Mesodermal cell (in vitro differentiated cells): ENCODE measurements around the gene NHSL2.

ENCODE experiments used
- H3K27ac ChIP-seq: 2 replicates; pipeline ENCODE4 v1.7.0; 2013; ENCODE audit warnings: mild to moderate bottlenecking, low read depth, low read length, moderate library complexity; ENCODE audit not compliant: severe bottlenecking
- H3K36me3 ChIP-seq: 2 replicates; pipeline ENCODE4 v1.7.1; 2013; ENCODE audit warnings: mild to moderate bottlenecking, low read length, moderate library complexity; ENCODE audit not compliant: control insufficient read depth, insufficient read depth
- H3K4me1 ChIP-seq: one replicate; pipeline ENCODE4 v1.7.1; 2013; ENCODE audit warnings: mild to moderate bottlenecking, low read length; ENCODE audit not compliant: insufficient read depth, control insufficient read depth, poor library complexity, severe bottlenecking
- H3K4me3 ChIP-seq: 2 replicates; pipeline ENCODE4 v1.7.0; 2013; ENCODE audit warnings: low read length, control low read depth, mild to moderate bottlenecking; ENCODE audit not compliant: insufficient read depth, poor library complexity, severe bottlenecking; ENCODE audit errors: extremely low read depth
- H3K9me3 ChIP-seq: 2 replicates; pipeline ENCODE4 v1.7.1; 2013; ENCODE audit warnings: mild to moderate bottlenecking, low read length, moderate library complexity; ENCODE audit not compliant: control insufficient read depth
- WGBS, 2 experiments: methylation state at CpG; one replicate each; pipeline ENCODE4 v1.1.5; 2013; ENCODE audit warnings: missing lambda C conversion rate in 2 of 2; ENCODE audit not compliant: insufficient coverage in 2 of 2; 5-methylcytosine and 5-hydroxymethylcytosine counted together

NHSL2 gene

DNA sequence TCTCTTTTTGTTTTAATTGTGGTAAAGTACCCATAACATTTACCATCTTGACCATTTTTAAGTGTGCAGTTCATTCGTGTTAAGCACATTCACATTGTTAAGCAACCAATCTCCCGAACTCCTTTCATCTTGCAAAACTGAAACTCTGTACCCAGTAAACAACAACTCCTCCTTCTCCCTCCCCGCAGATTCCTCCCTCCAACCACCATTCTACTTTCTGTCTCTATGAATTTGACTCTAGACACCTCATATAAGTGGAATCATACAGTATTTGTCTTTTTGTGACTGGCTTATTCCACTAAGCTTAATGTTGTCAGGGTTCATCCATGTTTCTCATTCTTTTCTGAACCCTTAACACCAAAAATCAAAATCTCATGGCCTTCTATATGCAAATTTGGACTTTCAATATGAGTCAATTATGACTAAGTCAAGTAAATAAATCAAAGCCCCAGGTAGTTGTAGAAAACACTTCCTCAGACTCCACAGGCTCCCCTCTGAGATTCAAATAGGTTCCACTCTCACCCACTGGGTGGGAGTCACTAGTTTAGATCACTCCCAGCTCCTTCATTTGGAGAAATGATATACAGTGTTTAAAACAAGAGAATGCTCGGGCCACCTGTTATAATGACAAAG is 230.8 kb downstream of the NHSL2 start:
- 83% methylated on average over 1 of the region's 4 CpGs; no CpG with 5 or more reads in 1 of the 2 experiments for WGBS, 2 experiments
- peaks cover 60% of the 10 kb centered on the region for H3K36me3 ChIP-seq
- H3K4me1 ChIP-seq = no peaks in the 10 kb centered on the region
- no peak overlapping the region for H3K4me3 ChIP-seq
- no peaks in the 10 kb centered on the region for H3K9me3 ChIP-seq
- H3K27ac ChIP-seq = no peak overlapping the region

DNA sequence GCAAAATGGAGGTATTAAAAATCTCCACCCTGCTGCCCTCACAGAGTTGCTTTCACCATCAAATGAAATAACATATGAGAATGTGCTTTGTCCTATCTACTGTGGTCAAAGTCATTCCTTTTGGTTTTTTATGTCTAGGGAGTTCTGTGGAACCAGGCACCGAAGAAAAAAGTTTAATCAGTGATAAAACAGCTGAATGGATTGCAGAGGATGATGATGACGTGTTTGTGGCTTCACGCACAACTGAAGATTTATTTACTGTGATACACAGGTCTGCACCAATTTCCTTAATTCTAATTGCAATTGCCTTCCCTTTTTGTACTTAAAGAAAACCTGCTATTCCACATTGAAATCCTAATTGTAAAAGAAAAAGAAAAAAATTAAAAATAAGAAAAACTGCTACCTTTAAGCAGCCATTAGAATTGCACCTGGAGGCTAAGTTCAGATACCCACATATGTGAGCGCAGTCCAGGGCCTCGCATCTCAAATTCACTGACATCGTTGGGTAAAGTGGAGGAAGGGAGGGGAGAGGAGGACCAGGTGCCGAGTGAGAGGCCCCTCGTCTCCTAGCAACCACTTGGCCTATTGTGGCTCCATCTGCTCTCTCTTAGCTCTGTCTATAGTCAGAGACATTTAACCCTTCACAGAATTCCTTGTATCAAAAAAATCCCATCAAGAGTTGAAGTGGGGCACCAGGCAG is 231.6 kb downstream of the NHSL2 start:
- WGBS, 2 experiments = 100% methylated on average over 2 of the region's 8 CpGs; no CpG with 5 or more reads in 1 of the 2 experiments
- Histone ChIP-seq H3K9me3 (no peaks in the 10 kb centered on the region), H3K36me3 (peaks cover 55% of the 10 kb centered on the region), H3K27ac (peak overlapping the region; percentile 74), H3K4me3 (no peak overlapping the region), H3K4me1 (no peaks in the 10 kb centered on the region)

DNA sequence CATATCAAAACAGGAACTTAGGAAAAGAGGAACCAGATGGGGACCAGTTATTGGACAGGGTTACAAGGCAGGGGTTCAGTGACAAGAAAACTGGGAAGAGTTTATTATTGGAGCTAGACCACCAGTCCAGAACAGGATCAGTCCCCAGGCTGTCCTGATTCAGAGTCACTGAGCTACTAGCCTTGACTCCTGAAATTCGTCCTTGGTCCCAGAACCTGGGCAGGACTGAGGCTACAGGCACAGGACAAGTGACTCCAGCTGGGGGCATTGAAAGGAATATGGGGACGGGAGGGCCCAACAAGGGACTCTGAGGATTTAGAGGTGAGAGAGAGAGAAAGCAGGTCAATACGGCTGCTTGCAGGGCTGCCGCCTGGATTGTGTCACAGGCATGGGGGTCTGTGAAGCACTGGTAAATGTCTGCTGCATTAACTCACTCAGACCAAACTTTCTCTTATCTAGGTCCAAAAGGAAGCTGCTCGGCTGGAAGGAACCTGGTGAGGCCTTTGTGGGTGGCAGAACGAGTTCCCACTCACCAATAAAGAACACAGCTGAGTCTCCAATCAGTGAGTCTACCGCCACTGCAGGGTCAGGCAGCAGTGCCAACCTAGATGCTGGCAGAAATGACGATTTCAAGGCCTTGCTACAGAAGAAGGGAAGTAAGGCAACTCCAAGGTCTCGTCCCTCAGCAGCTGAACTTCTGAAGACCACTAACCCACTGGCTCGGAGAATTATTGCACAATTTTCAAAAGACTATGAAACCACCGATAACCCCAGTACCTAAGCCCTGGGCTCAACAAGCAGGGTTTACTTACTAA is 232.4 kb downstream of the NHSL2 start:
- Histone ChIP-seq H3K36me3 (peaks cover 48% of the 10 kb centered on the region), H3K27ac (peak overlapping the region; percentile 74)

DNA sequence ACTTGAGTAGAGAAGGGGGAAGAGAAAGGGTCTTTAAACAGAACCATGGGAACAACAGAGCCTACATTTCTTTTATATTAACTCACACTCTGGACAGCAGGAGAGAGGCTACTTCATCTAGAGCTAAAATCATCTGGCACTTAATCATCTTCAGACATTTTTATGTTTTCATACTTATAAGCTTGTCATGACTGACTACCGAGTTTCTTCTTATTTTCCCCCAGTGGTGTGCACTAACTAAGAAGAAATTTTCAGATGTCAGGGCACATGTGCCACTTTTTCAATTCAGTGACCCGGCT is 232.9 kb downstream of the NHSL2 start:
- H3K9me3 ChIP-seq = no peaks in the 10 kb centered on the region
- 80 to 100% methylated on average over 1 of the region's 2 CpGs for WGBS, 2 experiments
- H3K4me3 ChIP-seq = no peak overlapping the region
- H3K36me3 ChIP-seq = peaks cover 42% of the 10 kb centered on the region
- no peaks in the 10 kb centered on the region for H3K4me1 ChIP-seq
- peak overlapping the region; percentile 74 for H3K27ac ChIP-seq

More for the DNA sequence above, 232.4 kb downstream of the NHSL2 start:
- Histone ChIP-seq H3K9me3 (no peaks in the 10 kb centered on the region), H3K4me1 (no peaks in the 10 kb centered on the region), H3K4me3 (no peak overlapping the region)
- WGBS, 2 experiments = 80 to 90% methylated on average over 2 to 3 of the region's 11 CpGs

DNA sequence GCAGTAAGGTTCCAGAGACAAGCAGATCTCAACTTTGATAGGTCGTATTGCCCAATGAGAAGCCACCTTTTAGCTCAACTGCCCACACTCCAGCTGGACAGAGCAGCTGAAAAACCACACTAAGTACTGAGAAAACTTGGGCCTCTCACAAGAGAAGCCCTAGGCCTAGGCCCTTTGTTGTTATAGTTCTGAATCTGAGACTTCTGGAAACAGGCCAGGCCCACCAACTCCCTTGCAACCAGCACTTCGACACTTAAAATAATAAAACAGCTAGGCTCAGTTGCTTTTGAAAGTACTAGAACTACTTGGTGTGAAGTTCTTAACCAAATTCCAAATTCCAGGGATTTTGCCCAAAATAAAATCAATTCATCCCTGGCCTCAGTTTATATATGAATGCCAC is 234.5 kb downstream of the NHSL2 start:
- Histone ChIP-seq H3K27ac (no peak overlapping the region), H3K36me3 (peaks cover 33% of the 10 kb centered on the region), H3K4me1 (no peaks in the 10 kb centered on the region), H3K9me3 (no peaks in the 10 kb centered on the region), H3K4me3 (no peak overlapping the region)
- WGBS, 2 experiments = 0% methylated on average over 1 of the region's 2 CpGs; no CpG with 5 or more reads in 1 of the 2 experiments

DNA sequence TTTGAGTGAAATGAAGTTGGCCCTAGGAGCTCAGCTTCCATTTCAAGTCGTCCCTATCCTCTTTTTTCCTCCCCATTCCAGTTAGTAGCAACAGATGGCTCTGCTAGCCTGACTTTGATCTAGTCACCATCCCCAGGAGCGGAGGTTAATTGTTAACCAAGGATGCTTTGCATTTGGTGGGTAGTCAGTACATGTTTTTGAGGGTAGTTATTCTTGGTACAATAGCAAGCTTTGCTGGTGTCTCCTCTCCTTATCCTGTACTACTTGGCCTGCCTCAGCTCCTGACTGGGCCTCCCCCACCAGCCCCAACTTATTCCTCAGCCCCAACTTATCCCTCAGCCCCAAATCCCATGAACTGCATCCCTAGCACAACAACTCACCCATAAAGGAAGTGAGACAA is 235.9 kb downstream of the NHSL2 start:
- Histone ChIP-seq H3K4me1 (no peaks in the 10 kb centered on the region), H3K4me3 (no peak overlapping the region), H3K27ac (no peak overlapping the region), H3K36me3 (peaks cover 25% of the 10 kb centered on the region), H3K9me3 (no peaks in the 10 kb centered on the region)
- WGBS, 2 experiments = no CpG with 5 or more reads among the region's 2 CpGs

GRCh38 chrX:72158773-72159172 is 248.1 kb downstream of the NHSL2 start:
- no peak overlapping the region for H3K27ac ChIP-seq
- WGBS, 2 experiments = 75 to 100% methylated on average over 1 to 2 of the region's 3 CpGs
- H3K9me3 ChIP-seq = no peaks in the 10 kb centered on the region
- H3K4me1 ChIP-seq = no peaks in the 10 kb centered on the region
- H3K4me3 ChIP-seq = no peak overlapping the region
- no peaks in the 10 kb centered on the region for H3K36me3 ChIP-seq

- Histone ChIP-seq H3K4me1 (no peaks in the 10 kb centered on the region), H3K4me3 (no peak overlapping the region), H3K27ac (no peak overlapping the region), H3K36me3 (no peaks in the 10 kb centered on the region), H3K9me3 (no peaks in the 10 kb centered on the region)
- WGBS, 2 experiments = 94% methylated on average over 3 of the region's 10 CpGs; no CpG with 5 or more reads in 1 of the 2 experiments
Measured at GRCh38 chrX:72159769-72160168, 249.1 kb downstream of the NHSL2 start.

- no peaks in the 10 kb centered on the region for H3K4me1 ChIP-seq
- no CpG with 5 or more reads among the region's 4 CpGs for WGBS, 2 experiments
- no peak overlapping the region for H3K27ac ChIP-seq
- H3K36me3 ChIP-seq = no peaks in the 10 kb centered on the region
- no peak overlapping the region for H3K4me3 ChIP-seq
- no peaks in the 10 kb centered on the region for H3K9me3 ChIP-seq
Measured at GRCh38 chrX:72165551-72165950, 254.9 kb downstream of the NHSL2 start.

DNA sequence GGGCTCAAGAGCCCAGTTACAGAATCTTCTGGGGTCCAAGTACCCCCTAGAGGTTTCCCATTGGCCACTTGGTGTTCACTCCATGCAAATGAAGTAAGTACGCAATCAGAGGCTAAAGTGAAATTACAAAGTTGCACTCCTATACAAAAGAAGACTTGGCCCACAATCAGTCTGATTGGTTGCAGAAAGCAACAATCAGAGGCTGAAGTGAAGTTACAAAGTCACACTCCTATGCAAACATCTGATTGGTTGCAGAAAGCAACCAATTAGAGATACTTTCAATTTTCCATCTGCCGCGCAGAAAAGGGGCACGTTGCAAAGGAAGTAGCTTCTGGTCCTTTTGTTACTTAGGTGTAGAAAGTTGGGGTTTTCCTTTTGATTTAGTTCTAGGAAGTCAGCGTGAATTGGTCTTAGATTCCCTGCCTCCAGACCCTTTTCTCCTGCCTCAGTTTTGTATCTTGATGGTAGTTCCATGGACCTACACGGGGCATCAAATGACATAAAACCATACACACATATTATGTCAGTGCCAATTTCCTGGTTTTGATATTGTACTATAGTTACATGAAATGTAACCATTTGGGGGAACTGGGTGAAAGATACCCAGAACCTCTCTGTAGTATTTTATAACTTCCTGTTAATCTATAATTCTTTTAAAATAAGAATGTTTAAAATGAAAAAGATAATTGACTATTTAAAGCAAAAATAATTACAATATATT is 258.5 kb downstream of the NHSL2 start:
- Histone ChIP-seq H3K36me3 (no peaks in the 10 kb centered on the region), H3K27ac (no peak overlapping the region), H3K4me3 (no peak overlapping the region), H3K4me1 (no peaks in the 10 kb centered on the region), H3K9me3 (no peaks in the 10 kb centered on the region)
- WGBS, 2 experiments = no CpG with 5 or more reads among the region's 6 CpGs
